Right lobe of liver (tissue), 6 donors: ENCODE data around the gene CD22. TPM values are rescaled to one million over a fixed set of nuclear protein-coding genes. Genes with fewer than 3 reads are reported as not detected.

Source experiments
- ATAC-seq, 4 donors: fragments of 200-7000 bp; cut with Tn5 transposase; one replicate each; pipeline ENCODE4 v1.9.1; 2020; ENCODE audit warnings: mild to moderate bottlenecking in 4 of 4, moderate library complexity in 4 of 4
- DNase-seq, 3 donors: peaks; one replicate each; pipeline ENCODE4 v3.0.0-alpha.2; 2020
- H3K27ac ChIP-seq, 3 donors: fragments of 200-600 bp; one replicate each; pipeline ENCODE4 v1.8.0; 2022
- H3K27me3 ChIP-seq, 2 donors: fragments of 200-600 bp; one replicate each; pipeline ENCODE4 v1.8.0; 2022
- H3K36me3 ChIP-seq, 4 donors: fragments of 200-600 bp; sonication (generic) in 1 of 4; one replicate each; pipeline versions ENCODE4 v1.5.1 to v1.8.0; 2017 to 2022; ENCODE audit warnings: control low read depth in 1 of 4
- H3K4me1 ChIP-seq, 4 donors: fragments of 200-600 bp; sonication (generic) in 1 of 4; one replicate each; pipeline versions ENCODE4 v1.5.1 to v1.8.0; 2017 to 2022; ENCODE audit warnings: control low read depth in 1 of 4
- H3K4me3 ChIP-seq, 3 donors: fragments of 200-600 bp; one replicate each; pipeline ENCODE4 v1.8.0; 2022
- H3K9me3 ChIP-seq, 4 donors: fragments of 200-600 bp; sonication (generic) in 1 of 4; one replicate each; pipeline versions ENCODE4 v1.5.1 to v1.8.0; 2017 to 2022; ENCODE audit warnings: control low read depth in 1 of 4
- POLR2A ChIP-seq: fragments of 450-650 bp; IDR thresholded peaks from one replicate; pipeline ENCODE4 v1.6.1; 2017; ENCODE audit warnings: antibody characterized with exemption, mild to moderate bottlenecking
- WGBS: methylation state at CpG from one replicate; pipeline ENCODE4 v1.1.6; 2018; ENCODE audit warnings: low coverage, low lambda C conversion rate; ENCODE audit not compliant: insufficient coverage; ENCODE audit errors: missing lambda C conversion rate; 5-methylcytosine and 5-hydroxymethylcytosine counted together
- intact Hi-C, 2 donors: fragments of 100-400 bp; cut with DNase I; formaldehyde crosslinking; loops; one replicate each; pipeline versions ENCODE4 v1.11.2 to v1.14.1; 2022
- total RNA-seq, 6 experiments: library from RNA; depleted of rRNA in 2 of 6; stranded (reverse); fragments of >200 nt in 2 of 6; fragmentation: NEBNext Ultra II Directional in 3 of 6; extraction: Animal tissue kit (Norgen Biotek cat#: 25700) in 3 of 6; gene quantifications; one replicate each; pipeline versions ENCODE4 v1.1.0 to v1.2.4, GENCODE V29; 2016 to 2023
- TF ChIP-seq, protein P1 (sequence below), 4 donors: fragments of 200-600 bp in 3 of 4; fragments of 450-650 bp in 1 of 4; IDR thresholded peaks; one replicate each; pipeline versions ENCODE4 v1.5.1 to v1.8.0; 2016 to 2022; ENCODE audit warnings: antibody characterized with exemption in 4 of 4, mild to moderate bottlenecking in 2 of 4
- donor health status: DM: no; HTN: yes; CAD: no.
- donor health status: DM: no; HTN: no; CAD: no.
- donor health status: DM: no; HTN: no; CAD: no.
- donor health status: DM: no; HTN: yes; CAD: no.
- donor health status: DM: no; HTN: yes; CAD: no.

CD22 gene
- total RNA-seq, 6 experiments from 2014 or later: 0.39 to 1.3 (median 0.96) TPM

DNA sequence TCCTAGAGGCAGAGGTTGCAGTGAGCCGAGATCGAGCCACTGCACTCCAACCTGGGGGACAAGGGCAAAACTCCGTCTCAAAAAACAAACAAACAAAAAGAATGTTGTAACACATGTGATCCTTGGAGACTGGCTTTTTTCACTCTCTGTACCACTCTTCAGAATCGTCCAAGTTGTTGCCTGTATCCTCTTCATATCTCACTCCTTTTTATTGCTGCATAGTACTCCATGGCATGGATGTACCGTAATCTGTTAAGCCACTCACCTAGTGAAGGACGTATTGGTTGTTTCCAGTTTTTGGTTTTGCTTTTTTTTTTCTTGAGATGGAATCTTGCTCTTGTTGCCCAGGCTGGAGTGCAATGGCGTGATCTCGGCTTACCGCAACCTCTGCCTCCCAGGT, 7.0 kb upstream of the CD22 start:
- TF ChIP-seq, protein P1, sequence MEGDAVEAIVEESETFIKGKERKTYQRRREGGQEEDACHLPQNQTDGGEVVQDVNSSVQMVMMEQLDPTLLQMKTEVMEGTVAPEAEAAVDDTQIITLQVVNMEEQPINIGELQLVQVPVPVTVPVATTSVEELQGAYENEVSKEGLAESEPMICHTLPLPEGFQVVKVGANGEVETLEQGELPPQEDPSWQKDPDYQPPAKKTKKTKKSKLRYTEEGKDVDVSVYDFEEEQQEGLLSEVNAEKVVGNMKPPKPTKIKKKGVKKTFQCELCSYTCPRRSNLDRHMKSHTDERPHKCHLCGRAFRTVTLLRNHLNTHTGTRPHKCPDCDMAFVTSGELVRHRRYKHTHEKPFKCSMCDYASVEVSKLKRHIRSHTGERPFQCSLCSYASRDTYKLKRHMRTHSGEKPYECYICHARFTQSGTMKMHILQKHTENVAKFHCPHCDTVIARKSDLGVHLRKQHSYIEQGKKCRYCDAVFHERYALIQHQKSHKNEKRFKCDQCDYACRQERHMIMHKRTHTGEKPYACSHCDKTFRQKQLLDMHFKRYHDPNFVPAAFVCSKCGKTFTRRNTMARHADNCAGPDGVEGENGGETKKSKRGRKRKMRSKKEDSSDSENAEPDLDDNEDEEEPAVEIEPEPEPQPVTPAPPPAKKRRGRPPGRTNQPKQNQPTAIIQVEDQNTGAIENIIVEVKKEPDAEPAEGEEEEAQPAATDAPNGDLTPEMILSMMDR (IDR thresholded peaks at IDR 0.05): no peak
- TF ChIP-seq POLR2A: no peak
- ATAC-seq: no peak
- intact Hi-C loops: no loop called here

DNA sequence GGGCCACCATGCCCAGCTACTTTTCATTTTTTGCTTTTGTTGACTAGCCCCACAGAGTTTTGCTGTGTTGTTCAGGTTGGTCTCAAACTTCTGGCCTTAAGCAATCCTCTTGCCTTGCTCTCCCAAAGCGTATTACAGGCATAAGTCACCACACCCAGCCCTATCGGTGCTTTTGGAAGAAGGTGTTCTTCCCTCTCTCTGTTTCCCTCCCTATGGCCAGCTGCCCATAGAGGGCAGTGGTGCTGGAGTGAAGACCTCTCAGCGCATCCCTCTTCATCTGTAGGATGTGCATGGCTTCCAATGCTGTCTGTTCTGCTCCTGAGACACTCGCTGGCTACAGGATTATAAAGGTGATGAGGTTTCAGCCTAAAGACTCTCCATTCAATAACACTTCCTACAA, 1.3 kb upstream of the CD22 start:
- 65% methylated on average over 4 of the region's 4 CpGs for WGBS
- H3K27me3 ChIP-seq: no peaks in the 10 kb centered on the region
- no peaks in the 10 kb centered on the region for H3K9me3 ChIP-seq
- no peaks in the 10 kb centered on the region for H3K36me3 ChIP-seq
- no peak overlapping the region for H3K4me3 ChIP-seq
- intact Hi-C loops: no loop called here
- ATAC-seq: peak in 3 of 4 donors; percentile 31 to 49 (median 43)
- no peak for DNase-seq
- H3K4me1 ChIP-seq: no peaks in the 10 kb centered on the region
- TF ChIP-seq, protein P1 (IDR thresholded peaks at IDR 0.05): peak in 3 of 4 donors; percentile 10 to 18 (median 17)
- TF ChIP-seq POLR2A: no peak
- no peak overlapping the region for H3K27ac ChIP-seq

More for the DNA sequence above, 7.0 kb upstream of the CD22 start:
- H3K9me3 ChIP-seq: no peaks in the 10 kb centered on the region
- no peak overlapping the region for H3K27ac ChIP-seq
- no peak for DNase-seq
- H3K27me3 ChIP-seq: no peaks in the 10 kb centered on the region
- no peaks in the 10 kb centered on the region for H3K4me1 ChIP-seq
- no peak overlapping the region for H3K4me3 ChIP-seq
- H3K36me3 ChIP-seq: no peaks in the 10 kb centered on the region
- WGBS: 69% methylated on average over 8 of the region's 9 CpGs

DNA sequence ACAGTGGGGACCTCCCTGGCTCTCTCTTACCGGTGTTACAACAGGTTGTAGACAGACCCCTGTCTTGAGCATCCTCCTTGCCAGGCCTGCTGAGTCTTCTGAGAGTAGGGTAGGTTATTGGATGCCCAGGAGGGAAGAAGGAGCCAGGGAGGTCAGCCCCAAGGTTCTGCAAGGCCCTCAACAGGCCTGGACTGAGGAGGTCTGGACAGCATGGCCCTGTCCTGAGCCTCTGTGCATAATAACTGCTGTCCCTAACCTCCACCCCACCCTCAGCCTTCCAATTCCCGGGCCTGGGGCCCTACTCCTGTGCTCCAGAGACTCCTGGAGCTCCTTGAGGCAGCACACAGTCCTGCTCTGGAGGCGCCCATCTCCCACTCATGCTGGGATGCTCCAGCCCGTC, 336 bp downstream of the CD22 start:
- DNase-seq (no peak), ATAC-seq (peak in 1 of 4 donors; percentile 26)
- 60% methylated on average over 1 of the region's 4 CpGs for WGBS
- no peaks in the 10 kb centered on the region for H3K4me1 ChIP-seq
- intact Hi-C loops: no loop called here
- H3K36me3 ChIP-seq: no peaks in the 10 kb centered on the region
- TF ChIP-seq, protein P1 (IDR thresholded peaks at IDR 0.05): no peak
- no peak for TF ChIP-seq POLR2A
- H3K4me3 ChIP-seq: no peak overlapping the region
- no peaks in the 10 kb centered on the region for H3K9me3 ChIP-seq
- no peaks in the 10 kb centered on the region for H3K27me3 ChIP-seq
- no peak overlapping the region for H3K27ac ChIP-seq

DNA sequence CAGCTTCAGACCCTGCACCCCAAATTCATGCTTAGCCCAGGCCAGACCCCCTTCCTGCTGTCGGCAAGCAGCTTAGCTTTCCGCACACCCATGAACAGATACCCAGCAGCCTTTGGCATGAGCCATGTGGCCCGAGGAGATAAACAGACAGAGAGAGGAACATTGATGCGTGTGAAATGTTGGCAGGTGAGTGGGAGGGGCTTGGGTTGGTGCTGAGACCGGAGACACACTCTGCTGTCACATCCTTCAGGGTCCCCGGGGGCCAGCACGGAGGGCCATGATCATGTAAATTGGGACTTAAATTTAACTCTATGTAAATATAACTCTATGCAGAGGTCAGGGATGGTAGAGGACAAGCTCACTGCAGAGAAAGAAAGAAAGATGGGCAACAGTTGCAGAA, 1.5 kb downstream of the CD22 start:
- ATAC-seq (no peak), DNase-seq (no peak)
- H3K27ac ChIP-seq: no peak overlapping the region
- no peaks in the 10 kb centered on the region for H3K36me3 ChIP-seq
- no peak for TF ChIP-seq POLR2A
- TF ChIP-seq, protein P1 (IDR thresholded peaks at IDR 0.05): no peak
- H3K9me3 ChIP-seq: no peaks in the 10 kb centered on the region
- no peaks in the 10 kb centered on the region for H3K4me1 ChIP-seq
- intact Hi-C loops: no loop called here
- H3K27me3 ChIP-seq: no peaks in the 10 kb centered on the region
- 78% methylated on average over 7 of the region's 7 CpGs for WGBS
- no peak overlapping the region for H3K4me3 ChIP-seq
